HG03354 (cell line): ENCODE measurements around the gene MTAP.
A peak's percentile ranks its signal among the peaks of the same experiment; 100 is the strongest.

Source experiments
- ATAC-seq: cut with Tn5 transposase; IDR thresholded peaks from one replicate; pipeline ENCODE4 v1.9.1; 2021; ENCODE audit warnings: mild to moderate bottlenecking; ENCODE audit not compliant: unreplicated experiment, poor library complexity, severe bottlenecking

Gene MTAP

GRCh38 chr9:21802418-21803000 lies at the start of gene MTAP:
TSS of gene MTAP (plus strand) at chr9:21802636. CDS start at chr9:21802749, 113 bp downstream.
- peak; percentile 88 for ATAC-seq

- no peak for ATAC-seq
These were observed 48.9 kb upstream of the MTAP start for GRCh38 chr9:21753523-21753922.

- ATAC-seq: no peak
These were observed 47.7 kb upstream of the MTAP start for GRCh38 chr9:21754741-21755140.

- no peak for ATAC-seq
These were observed 43.9 kb upstream of the MTAP start for GRCh38 chr9:21758540-21758939.

- peak; percentile 72 for ATAC-seq
These were observed 41.0 kb upstream of the MTAP start for GRCh38 chr9:21761309-21761901.

GRCh38 chr9:21762064-21762463 lies 40.4 kb upstream of the MTAP start:
- no peak for ATAC-seq

GRCh38 chr9:21764846-21765245 lies 37.6 kb upstream of the MTAP start:
- no peak for ATAC-seq

GRCh38 chr9:21766096-21766495 lies 36.3 kb upstream of the MTAP start:
- ATAC-seq: no peak

- ATAC-seq: no peak
These were observed 31.4 kb upstream of the MTAP start for GRCh38 chr9:21770871-21771560.

- ATAC-seq: no peak
These were observed 24.7 kb upstream of the MTAP start for GRCh38 chr9:21777701-21778100.

- ATAC-seq: no peak
These were observed 24.1 kb upstream of the MTAP start for GRCh38 chr9:21778304-21778703.

- ATAC-seq: no peak
These were observed 23.0 kb upstream of the MTAP start for GRCh38 chr9:21779397-21779796.

GRCh38 chr9:21781656-21782055 lies 20.8 kb upstream of the MTAP start:
- ATAC-seq: no peak

- ATAC-seq: no peak
These were observed 20.2 kb upstream of the MTAP start for GRCh38 chr9:21782205-21782604.

GRCh38 chr9:21788752-21789151 lies 13.7 kb upstream of the MTAP start:
- no peak for ATAC-seq

GRCh38 chr9:21789541-21790037 lies 12.8 kb upstream of the MTAP start:
- peak; percentile 100 for ATAC-seq

- ATAC-seq: no peak
These were observed 7.0 kb upstream of the MTAP start for GRCh38 chr9:21795483-21795882.

- ATAC-seq: no peak
These were observed 5.7 kb upstream of the MTAP start for GRCh38 chr9:21796768-21797167.

GRCh38 chr9:21800931-21801682 lies 1.3 kb upstream of the MTAP start:
- ATAC-seq: no peak

- ATAC-seq: peak; percentile 29
These were observed 586 bp upstream of the MTAP start for GRCh38 chr9:21801683-21802417.
